GM12801 (cell line): ENCODE results near the gene CEP112.

Experiments
- CTCF ChIP-seq: IDR thresholded peaks from one replicate; pipeline ENCODE4 v1.5.1; 2011; ENCODE audit warnings: control low read depth; ENCODE audit not compliant: insufficient read length; ENCODE audit errors: extremely low read depth

The CEP112 gene

GRCh38 chr17:65774787-65775186 lies 417.1 kb downstream of the CEP112 start:
- no peak for TF ChIP-seq CTCF

GRCh38 chr17:65772989-65773388 lies 418.9 kb downstream of the CEP112 start:
- TF ChIP-seq CTCF = no peak

- TF ChIP-seq CTCF = no peak
Measured at GRCh38 chr17:65771704-65772103, 420.2 kb downstream of the CEP112 start.

- no peak for TF ChIP-seq CTCF
Measured at GRCh38 chr17:65763786-65764185, 428.1 kb downstream of the CEP112 start.

GRCh38 chr17:65762973-65763372 lies 429.0 kb downstream of the CEP112 start:
- TF ChIP-seq CTCF = no peak

GRCh38 chr17:65759532-65759931 lies 432.4 kb downstream of the CEP112 start:
- no peak for TF ChIP-seq CTCF

- no peak for TF ChIP-seq CTCF
Measured at GRCh38 chr17:65756760-65757159, 435.2 kb downstream of the CEP112 start.

- TF ChIP-seq CTCF = no peak
Measured at GRCh38 chr17:65755799-65756198, 436.1 kb downstream of the CEP112 start.
